DND-41 (cell line): Measurements from ENCODE around the gene RYR2.

Experiments
- ATAC-seq: fragments of 200-7000 bp; cut with Tn5 transposase; 3 replicates; pipeline ENCODE4 v1.9.1; 2021; ENCODE audit warnings: low read depth; ENCODE audit not compliant: insufficient read depth
- DNase-seq: peaks from one replicate; pipeline ENCODE4 v3.0.0-alpha.2; 2020
- H2AFZ ChIP-seq: 2 replicates; pipeline ENCODE4 v1.6.0; 2012; ENCODE audit warnings: low read depth, low read length
- H3K27ac ChIP-seq: 2 replicates; pipeline ENCODE4 v1.5.1; 2012; ENCODE audit warnings: low read length, inconsistent platforms
- H3K27me3 ChIP-seq: fragments of 200-600 bp; sonication (generic); 2 replicates; pipeline ENCODE4 v1.6.0; 2012; ENCODE audit warnings: low read length, mild to moderate bottlenecking, inconsistent platforms; ENCODE audit not compliant: insufficient read depth, poor library complexity
- H3K36me3 ChIP-seq: 2 replicates; pipeline ENCODE4 v1.5.1; 2012; ENCODE audit warnings: low read length, inconsistent platforms; ENCODE audit not compliant: insufficient read depth
- H3K4me1 ChIP-seq: 2 replicates; pipeline ENCODE4 v1.5.1; 2012; ENCODE audit warnings: mild to moderate bottlenecking, low read length; ENCODE audit not compliant: insufficient read depth
- H3K4me2 ChIP-seq: 2 replicates; pipeline ENCODE4 v1.6.0; 2012; ENCODE audit warnings: mild to moderate bottlenecking, moderate library complexity, low read length, inconsistent platforms; ENCODE audit not compliant: insufficient read depth
- H3K4me3 ChIP-seq, 2 experiments: fragments of 200-600 bp in 1 of 2; shearing (Covaris generic) in 1 of 2; 2 replicates each; pipeline ENCODE4 v1.5.1; 2012 to 2016; ENCODE audit warnings: inconsistent platforms in 2 of 2, low read length in 2 of 2, mild to moderate bottlenecking in 2 of 2, low read depth in 1 of 2, moderate library complexity in 1 of 2
- H3K79me2 ChIP-seq: 2 replicates; pipeline ENCODE4 v1.6.0; 2012; ENCODE audit warnings: low read length, inconsistent platforms; ENCODE audit not compliant: insufficient read depth
- H3K9ac ChIP-seq: 2 replicates; pipeline ENCODE4 v1.6.0; 2012; ENCODE audit warnings: low read depth, mild to moderate bottlenecking, inconsistent platforms, low read length, moderate library complexity
- H3K9me3 ChIP-seq: 2 replicates; pipeline ENCODE4 v1.5.1; 2012; ENCODE audit warnings: low read length, moderate library complexity, mild to moderate bottlenecking, inconsistent platforms; ENCODE audit not compliant: insufficient read depth, severe bottlenecking
- H4K20me1 ChIP-seq: 2 replicates; pipeline ENCODE4 v1.6.0; 2012; ENCODE audit warnings: low read length; ENCODE audit not compliant: insufficient read depth
- EZH2 ChIP-seq: IDR thresholded peaks from 3 replicates; pipeline ENCODE4 v1.6.1; 2012; ENCODE audit warnings: borderline replicate concordance, low read depth, mild to moderate bottlenecking, moderate library complexity, low read length, inconsistent platforms; ENCODE audit not compliant: severe bottlenecking
- TF ChIP-seq, protein P1 (sequence below): IDR thresholded peaks from 2 replicates; pipeline ENCODE4 v1.5.1; 2012; ENCODE audit warnings: borderline replicate concordance, low read length, moderate library complexity, mild to moderate bottlenecking; ENCODE audit not compliant: poor library complexity, severe bottlenecking; ENCODE audit errors: extremely low read depth

Gene RYR2

DNA sequence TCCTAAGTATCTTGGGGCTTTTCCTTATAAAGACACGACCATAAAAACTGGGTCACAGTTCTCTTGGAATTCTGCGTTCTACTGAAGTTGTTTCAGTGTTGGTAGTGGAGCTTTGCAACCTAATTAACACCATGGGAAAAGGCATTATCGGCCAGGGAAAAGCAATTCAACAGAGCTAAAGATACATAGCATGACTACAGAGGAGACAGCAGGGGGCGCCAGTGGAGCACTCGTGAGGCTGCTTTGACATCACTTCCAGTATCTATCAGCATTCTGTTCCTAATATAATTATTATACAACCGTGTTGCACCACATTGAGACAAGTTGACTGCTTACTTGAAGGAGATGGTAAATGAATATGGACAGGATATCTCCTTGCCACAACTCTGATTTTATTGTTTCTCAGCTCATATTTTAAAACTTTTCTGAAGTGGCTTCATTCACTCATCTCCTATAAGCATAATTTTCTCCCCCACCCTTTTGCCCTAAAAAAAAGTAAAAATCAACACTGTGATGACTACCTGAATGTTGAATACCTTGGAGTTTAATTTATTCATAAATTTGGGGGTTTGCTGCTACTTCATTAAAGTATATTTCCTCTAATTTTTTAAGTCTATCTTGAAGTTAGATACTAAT is 809.3 kb downstream of the RYR2 start:
- no peaks in the 10 kb centered on the region for H3K36me3 ChIP-seq
- no peak overlapping the region for H3K4me2 ChIP-seq
- no peaks in the 10 kb centered on the region for H3K9me3 ChIP-seq
- H3K9ac ChIP-seq, result no peak overlapping the region
- ATAC-seq (peak; percentile 71), DNase-seq (peak; percentile 53)
- no peak overlapping the region for H3K4me3 ChIP-seq
- H3K79me2 ChIP-seq, result no peaks in the 10 kb centered on the region
- H3K4me1 ChIP-seq, result no peaks in the 10 kb centered on the region
- no peak overlapping the region for H2AFZ ChIP-seq
- H4K20me1 ChIP-seq, result no peaks in the 10 kb centered on the region
- TF ChIP-seq EZH2, result no peak
- TF ChIP-seq, protein P1, sequence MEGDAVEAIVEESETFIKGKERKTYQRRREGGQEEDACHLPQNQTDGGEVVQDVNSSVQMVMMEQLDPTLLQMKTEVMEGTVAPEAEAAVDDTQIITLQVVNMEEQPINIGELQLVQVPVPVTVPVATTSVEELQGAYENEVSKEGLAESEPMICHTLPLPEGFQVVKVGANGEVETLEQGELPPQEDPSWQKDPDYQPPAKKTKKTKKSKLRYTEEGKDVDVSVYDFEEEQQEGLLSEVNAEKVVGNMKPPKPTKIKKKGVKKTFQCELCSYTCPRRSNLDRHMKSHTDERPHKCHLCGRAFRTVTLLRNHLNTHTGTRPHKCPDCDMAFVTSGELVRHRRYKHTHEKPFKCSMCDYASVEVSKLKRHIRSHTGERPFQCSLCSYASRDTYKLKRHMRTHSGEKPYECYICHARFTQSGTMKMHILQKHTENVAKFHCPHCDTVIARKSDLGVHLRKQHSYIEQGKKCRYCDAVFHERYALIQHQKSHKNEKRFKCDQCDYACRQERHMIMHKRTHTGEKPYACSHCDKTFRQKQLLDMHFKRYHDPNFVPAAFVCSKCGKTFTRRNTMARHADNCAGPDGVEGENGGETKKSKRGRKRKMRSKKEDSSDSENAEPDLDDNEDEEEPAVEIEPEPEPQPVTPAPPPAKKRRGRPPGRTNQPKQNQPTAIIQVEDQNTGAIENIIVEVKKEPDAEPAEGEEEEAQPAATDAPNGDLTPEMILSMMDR, result peak; percentile 72
- H3K27me3 ChIP-seq, result no peaks in the 10 kb centered on the region
- no peak overlapping the region for H3K27ac ChIP-seq

GRCh38 chr1:237852342-237852741 is 810.4 kb downstream of the RYR2 start:
- no peaks in the 10 kb centered on the region for H3K9me3 ChIP-seq
- H3K79me2 ChIP-seq, result no peaks in the 10 kb centered on the region
- no peaks in the 10 kb centered on the region for H4K20me1 ChIP-seq
- H3K27ac ChIP-seq, result no peak overlapping the region
- no peaks in the 10 kb centered on the region for H3K4me1 ChIP-seq
- H3K4me3 ChIP-seq, result no peak overlapping the region
- TF ChIP-seq, protein P1, result no peak
- no peak for TF ChIP-seq EZH2
- H3K27me3 ChIP-seq, result no peaks in the 10 kb centered on the region
- ATAC-seq (no peak), DNase-seq (no peak)
- H2AFZ ChIP-seq, result no peak overlapping the region
- H3K4me2 ChIP-seq, result no peak overlapping the region
- H3K36me3 ChIP-seq, result no peaks in the 10 kb centered on the region
- no peak overlapping the region for H3K9ac ChIP-seq

DNA sequence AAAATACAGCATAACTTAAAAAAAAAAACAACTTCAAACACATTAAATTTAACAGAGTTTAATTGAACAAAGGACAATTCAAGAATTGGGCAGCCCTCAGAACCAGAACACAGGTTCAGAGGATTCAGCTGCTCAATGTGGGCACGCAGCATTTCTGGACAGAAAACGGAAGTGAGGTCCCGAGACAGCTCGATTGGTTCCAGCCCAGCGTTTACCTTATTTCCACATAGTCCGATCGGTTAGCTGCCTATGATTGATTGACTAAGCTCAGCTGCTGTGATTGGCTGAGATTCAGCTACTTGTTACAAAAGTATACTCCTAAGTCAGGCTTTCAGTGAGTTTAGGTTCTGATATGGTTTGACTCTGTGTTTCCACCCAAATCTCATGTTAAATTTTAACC is 815.5 kb downstream of the RYR2 start:
- Histone ChIP-seq H3K4me2 (no peak overlapping the region), H3K27me3 (no peaks in the 10 kb centered on the region), H3K9me3 (no peaks in the 10 kb centered on the region), H3K4me3 (no peak overlapping the region), H2AFZ (no peak overlapping the region), H3K36me3 (no peaks in the 10 kb centered on the region), H3K9ac (no peak overlapping the region), H4K20me1 (no peaks in the 10 kb centered on the region), H3K27ac (no peak overlapping the region), H3K4me1 (no peaks in the 10 kb centered on the region), H3K79me2 (no peaks in the 10 kb centered on the region)
- ATAC-seq (no peak), DNase-seq (no peak)
- TF ChIP-seq, protein P1, result no peak
- TF ChIP-seq EZH2, result no peak

GRCh38 chr1:237858992-237859391 is 817.0 kb downstream of the RYR2 start:
- no peaks in the 10 kb centered on the region for H4K20me1 ChIP-seq
- TF ChIP-seq EZH2, result no peak
- TF ChIP-seq, protein P1, result no peak
- ATAC-seq (no peak), DNase-seq (no peak)
- no peak overlapping the region for H3K4me3 ChIP-seq
- no peak overlapping the region for H3K27ac ChIP-seq
- no peak overlapping the region for H2AFZ ChIP-seq
- no peak overlapping the region for H3K9ac ChIP-seq
- no peaks in the 10 kb centered on the region for H3K4me1 ChIP-seq
- no peaks in the 10 kb centered on the region for H3K79me2 ChIP-seq
- H3K36me3 ChIP-seq, result no peaks in the 10 kb centered on the region
- H3K9me3 ChIP-seq, result no peaks in the 10 kb centered on the region
- H3K27me3 ChIP-seq, result no peaks in the 10 kb centered on the region
- H3K4me2 ChIP-seq, result no peak overlapping the region
